ENCODE data around the gene AGPS. TPM values are rescaled to one million over a fixed set of nuclear protein-coding genes. Genes with fewer than 3 reads are reported as not detected.
"Not testable (repeated sequence)": the region's sequence is repeated elsewhere in the genome, so short reads cannot be mapped to it uniquely, and the experiment has no call there.

The AGPS gene
- total and polyA plus RNA-seq, 11 donors, result 4.2 to 36.6 (median 25.6) TPM

GRCh38 chr2:177359836-177360595 lies 32.6 kb upstream of the AGPS start:
- peaks cover 0 to 15% (median 2%) of the 10 kb centered on the region in 12 donors for H3K4me1 ChIP-seq
- no peaks in the 10 kb centered on the region for H3K9me3 ChIP-seq
- intact Hi-C loops (cut with DNase I), result no loop called here
- no peak overlapping the region for H3K4me3 ChIP-seq
- no peaks in the 10 kb centered on the region for H3K36me3 ChIP-seq
- H3K27me3 ChIP-seq, result no peaks in the 10 kb centered on the region
- 43 to 54% (median 51%) methylated on average over 3 of the region's 3 CpGs for WGBS, 4 donors
- DNase-seq (no peak), ATAC-seq (no peak)
- no peak for TF ChIP-seq CTCF (IDR thresholded peaks at IDR 0.05)
- no peak for TF ChIP-seq POLR2A (IDR thresholded peaks at IDR 0.05)
- H3K27ac ChIP-seq, result peak overlapping the region in 1 of 12 donors; percentile 25

GRCh38 chr2:177362499-177362898 lies 30.1 kb upstream of the AGPS start:
- H3K36me3 ChIP-seq, result no peaks in the 10 kb centered on the region
- intact Hi-C loops (cut with DNase I), result no loop called here
- no peak for DNase-seq
- WGBS, 4 donors, result 68 to 75% (median 70%) methylated on average over 3 of the region's 3 CpGs
- TF ChIP-seq CTCF (IDR thresholded peaks at IDR 0.05), result no peak
- TF ChIP-seq POLR2A (IDR thresholded peaks at IDR 0.05), result no peak
- no peak overlapping the region for H3K4me3 ChIP-seq
- no peak for ATAC-seq
- no peaks in the 10 kb centered on the region for H3K27me3 ChIP-seq
- peaks cover 0 to 13% (median 2%) of the 10 kb centered on the region in 12 donors for H3K4me1 ChIP-seq
- H3K9me3 ChIP-seq, result no peaks in the 10 kb centered on the region
- no peak overlapping the region for H3K27ac ChIP-seq

GRCh38 chr2:177363332-177363731 lies 29.2 kb upstream of the AGPS start:
- no peak overlapping the region for H3K27ac ChIP-seq
- no peaks in the 10 kb centered on the region for H3K27me3 ChIP-seq
- WGBS, 4 donors, result 84 to 93% (median 89%) methylated on average over 7 of the region's 7 CpGs

GRCh38 chr2:177365764-177366163 lies 26.8 kb upstream of the AGPS start:
- ATAC-seq; H3K4me1 ChIP-seq; H3K27ac ChIP-seq; H3K27me3 ChIP-seq; intact Hi-C loops (cut with DNase I); DNase-seq; H3K36me3 ChIP-seq; H3K4me3 ChIP-seq: not testable (repeated sequence)
- H3K9me3 ChIP-seq, result peaks cover 0 to 24% (median 3%) of the 10 kb centered on the region in 12 donors

More at GRCh38 chr2:177363332-177363731, 29.2 kb upstream of the AGPS start:
- H3K4me1 ChIP-seq, result peaks cover 0 to 13% (median 2%) of the 10 kb centered on the region in 12 donors
- DNase-seq, result no peak
- peaks cover 0 to 5% (median 0%) of the 10 kb centered on the region in 12 donors for H3K9me3 ChIP-seq
- no peaks in the 10 kb centered on the region for H3K36me3 ChIP-seq
- no peak for TF ChIP-seq POLR2A (IDR thresholded peaks at IDR 0.05)
- peak in 1 of 4 donors; percentile 16 for ATAC-seq
- no peak overlapping the region for H3K4me3 ChIP-seq
- intact Hi-C loops (cut with DNase I), result no loop called here

GRCh38 chr2:177368023-177368422 lies 24.6 kb upstream of the AGPS start:
- DNase-seq; H3K27me3 ChIP-seq; intact Hi-C loops (cut with DNase I); H3K4me1 ChIP-seq; H3K36me3 ChIP-seq; H3K27ac ChIP-seq; ATAC-seq; H3K4me3 ChIP-seq: not testable (repeated sequence)
- 95 to 100% (median 98%) methylated on average over 1 of the region's 1 CpG for WGBS, 4 donors
- peaks cover 0 to 31% (median 3%) of the 10 kb centered on the region in 12 donors for H3K9me3 ChIP-seq

All from heart left ventricle (tissue), 16 donors.